ENCODE results near the gene MYL3. TPM values are rescaled to one million over a fixed set of nuclear protein-coding genes. Genes with fewer than 3 reads are reported as not detected.

The MYL3 gene
- total RNA-seq, 5 donors from 2014 or later (not counting 1 experiment from before 2014, with no cell fraction given), result not detected

GRCh38 chr3:46845860-46846623, 17.2 kb downstream of the MYL3 start:
- Histone ChIP-seq H3K36me3 (ENCODE audit: control insufficient read depth in 2 of 2, extremely low read depth in 1 of 2, insufficient read depth in 1 of 2, low read length in 1 of 2) (no peaks in the 10 kb centered on the region), H3K27me3 (replicated peaks in 1 of 2; ENCODE audit: control insufficient read depth in 2 of 2, extremely low read depth in 1 of 2, insufficient read depth in 2 of 2, low read length in 1 of 2) (peaks cover 0 to 12% of the 10 kb centered on the region in 2 experiments), H3K9me3 (no peaks in the 10 kb centered on the region), H3K4me3 (ENCODE audit: control insufficient read depth in 1 of 2, extremely low read depth in 1 of 2, low read length in 1 of 2) (peak overlapping the region; percentile 67 to 68), H3K4me1 (ENCODE audit: control insufficient read depth in 1 of 2, extremely low read depth in 1 of 2, insufficient read depth in 2 of 2, low read length in 2 of 2) (peaks cover 0 to 21% of the 10 kb centered on the region in 2 experiments), H3K27ac (ENCODE audit: low read length) (peak overlapping the region; percentile 34)
- ATAC-seq (replicated peaks in 1 of 4) (peak; percentile 86 to 97 (median 90)), DNase-seq (peak; percentile 54 to 85 (median 77))
- ChIA-PET CTCF (interaction anchor here (0.6 to 0.7 kb wide), 4 partner anchors 64 to 1010 kb away, joined by 3 to 5 read pairs (median 4); no protein-coding TSS in a partner anchor), POLR2A (interaction anchor here in 1 of 2 donors (0.6 to 0.7 kb wide), 2 partner anchors 293 to 541 kb away, joined by 4 to 7 read pairs; no protein-coding TSS in a partner anchor)
- 2% methylated on average over 45 of the region's 53 CpGs for WGBS (ENCODE audit: insufficient coverage)
- H3K9me3 Mint-ChIP-seq, result peaks cover 6 to 19% (median 15%) of the 10 kb centered on the region in 3 donors
- H3K27ac Mint-ChIP-seq, result peak overlapping the region in 1 of 2 donors; percentile 11
- no peaks in the 10 kb centered on the region for H3K27me3 Mint-ChIP-seq
- H3K36me3 Mint-ChIP-seq, result peaks cover 4% of the 10 kb centered on the region
- H3K4me1 Mint-ChIP-seq, result peaks cover 5 to 11% (median 8%) of the 10 kb centered on the region in 3 donors
- peak overlapping the region; percentile 77 to 84 (median 80) for H3K4me3 Mint-ChIP-seq

GRCh38 chr3:46845397-46845859, 17.8 kb downstream of the MYL3 start:
- Histone ChIP-seq H3K36me3 (ENCODE audit: control insufficient read depth in 2 of 2, extremely low read depth in 1 of 2, insufficient read depth in 1 of 2, low read length in 1 of 2) (no peaks in the 10 kb centered on the region), H3K4me3 (ENCODE audit: control insufficient read depth in 1 of 2, extremely low read depth in 1 of 2, low read length in 1 of 2) (peak overlapping the region; percentile 67 to 68), H3K4me1 (ENCODE audit: control insufficient read depth in 1 of 2, extremely low read depth in 1 of 2, insufficient read depth in 2 of 2, low read length in 2 of 2) (peaks cover 0 to 21% of the 10 kb centered on the region in 2 experiments), H3K9me3 (no peaks in the 10 kb centered on the region), H3K27ac (ENCODE audit: low read length) (peak overlapping the region; percentile 34), H3K27me3 (replicated peaks in 1 of 2; ENCODE audit: control insufficient read depth in 2 of 2, extremely low read depth in 1 of 2, insufficient read depth in 2 of 2, low read length in 1 of 2) (peaks cover 0 to 12% of the 10 kb centered on the region in 2 experiments)
- ATAC-seq (replicated peaks in 1 of 4) (peak in 1 of 4 experiments; percentile 41), DNase-seq (peak in 1 of 35 experiments; percentile 12)
- H3K36me3 Mint-ChIP-seq, result peaks cover 4% of the 10 kb centered on the region
- H3K27ac Mint-ChIP-seq, result no peak overlapping the region
- POLR2A ChIA-PET, result interaction anchor here in 1 of 2 donors (0.7 kb wide), 1 partner anchor 293 kb away, joined by 7 read pairs; no protein-coding TSS in a partner anchor
- WGBS (ENCODE audit: insufficient coverage), result 28% methylated on average over 20 of the region's 23 CpGs
- no peaks in the 10 kb centered on the region for H3K27me3 Mint-ChIP-seq
- CTCF ChIA-PET, result interaction anchor here (0.6 to 0.7 kb wide), 3 partner anchors 23 to 1009 kb away, joined by 3 to 5 read pairs (median 4); no protein-coding TSS in a partner anchor
- H3K4me3 Mint-ChIP-seq, result peak overlapping the region; percentile 77 to 84 (median 80)
- H3K4me1 Mint-ChIP-seq, result peaks cover 5 to 11% (median 8%) of the 10 kb centered on the region in 3 donors
- H3K9me3 Mint-ChIP-seq, result peaks cover 6 to 25% (median 20%) of the 10 kb centered on the region in 3 donors

- WGBS (ENCODE audit: insufficient coverage), result 72% methylated on average over 4 of the region's 11 CpGs
- no peaks in the 10 kb centered on the region for H3K9me3 ChIP-seq
- Mint-ChIP-seq H3K27ac (no peak overlapping the region), H3K9me3 (peaks cover 6 to 29% (median 22%) of the 10 kb centered on the region in 3 donors), H3K4me1 (peaks cover 5 to 11% (median 8%) of the 10 kb centered on the region in 3 donors), H3K27me3 (no peaks in the 10 kb centered on the region), H3K36me3 (peaks cover 7% of the 10 kb centered on the region), H3K4me3 (peak overlapping the region; percentile 77 to 84 (median 80))
- ATAC-seq (replicated peaks in 1 of 4) (no peak), DNase-seq (no peak)
- ChIA-PET POLR2A (interaction anchor here in 1 of 2 donors (0.7 kb wide), 1 partner anchor 294 kb away, joined by 7 read pairs; no protein-coding TSS in a partner anchor), CTCF (interaction anchor here in 1 of 2 donors (0.7 kb wide), 1 partner anchor 24 kb away, joined by 3 read pairs; no protein-coding TSS in a partner anchor)
- H3K27ac ChIP-seq (ENCODE audit: low read length), result no peak overlapping the region
- H3K4me3 ChIP-seq (ENCODE audit: control insufficient read depth in 1 of 2, extremely low read depth in 1 of 2, low read length in 1 of 2), result peak overlapping the region in 1 of 2 donors; percentile 67
- H3K4me1 ChIP-seq (ENCODE audit: control insufficient read depth in 1 of 2, extremely low read depth in 1 of 2, insufficient read depth in 2 of 2, low read length in 2 of 2), result peaks cover 0 to 21% of the 10 kb centered on the region in 2 experiments
- H3K27me3 ChIP-seq (replicated peaks in 1 of 2; ENCODE audit: control insufficient read depth in 2 of 2, extremely low read depth in 1 of 2, insufficient read depth in 2 of 2, low read length in 1 of 2), result peaks cover 0 to 12% of the 10 kb centered on the region in 2 experiments
- H3K36me3 ChIP-seq (ENCODE audit: control insufficient read depth in 2 of 2, extremely low read depth in 1 of 2, insufficient read depth in 1 of 2, low read length in 1 of 2), result no peaks in the 10 kb centered on the region
Observed at GRCh38 chr3:46844881-46845312, 18.3 kb downstream of the MYL3 start.

GRCh38 chr3:46844397-46844796, 18.8 kb downstream of the MYL3 start:
- Histone ChIP-seq H3K27me3 (replicated peaks in 1 of 2; ENCODE audit: control insufficient read depth in 2 of 2, extremely low read depth in 1 of 2, insufficient read depth in 2 of 2, low read length in 1 of 2) (peaks cover 0 to 12% of the 10 kb centered on the region in 2 experiments), H3K4me1 (ENCODE audit: control insufficient read depth in 1 of 2, extremely low read depth in 1 of 2, insufficient read depth in 2 of 2, low read length in 2 of 2) (peaks cover 0 to 21% of the 10 kb centered on the region in 2 experiments), H3K36me3 (ENCODE audit: control insufficient read depth in 2 of 2, extremely low read depth in 1 of 2, insufficient read depth in 1 of 2, low read length in 1 of 2) (no peaks in the 10 kb centered on the region), H3K4me3 (ENCODE audit: control insufficient read depth in 1 of 2, extremely low read depth in 1 of 2, low read length in 1 of 2) (no peak overlapping the region), H3K9me3 (no peaks in the 10 kb centered on the region), H3K27ac (ENCODE audit: low read length) (no peak overlapping the region)
- ChIA-PET POLR2A (no interaction called here), CTCF (no interaction called here)
- 97% methylated on average over 2 of the region's 3 CpGs for WGBS (ENCODE audit: insufficient coverage)
- no peak for ATAC-seq (replicated peaks in 1 of 4)
- DNase-seq, result no peak
- H3K36me3 Mint-ChIP-seq, result peaks cover 8% of the 10 kb centered on the region
- no peak overlapping the region for H3K27ac Mint-ChIP-seq
- peaks cover 5 to 11% (median 8%) of the 10 kb centered on the region in 3 donors for H3K4me1 Mint-ChIP-seq
- peak overlapping the region; percentile 31 to 84 (median 56) for H3K4me3 Mint-ChIP-seq
- no peaks in the 10 kb centered on the region for H3K27me3 Mint-ChIP-seq
- peaks cover 6 to 31% (median 23%) of the 10 kb centered on the region in 3 donors for H3K9me3 Mint-ChIP-seq

- H3K27ac Mint-ChIP-seq, result no peak overlapping the region
- peaks cover 14% of the 10 kb centered on the region for H3K36me3 Mint-ChIP-seq
- CTCF ChIA-PET, result no interaction called here
- Histone ChIP-seq H3K9me3 (no peaks in the 10 kb centered on the region), H3K27ac (ENCODE audit: low read length) (no peak overlapping the region), H3K4me1 (ENCODE audit: control insufficient read depth in 1 of 2, extremely low read depth in 1 of 2, insufficient read depth in 2 of 2, low read length in 2 of 2) (peaks cover 0 to 21% of the 10 kb centered on the region in 2 experiments), H3K4me3 (ENCODE audit: control insufficient read depth in 1 of 2, extremely low read depth in 1 of 2, low read length in 1 of 2) (no peak overlapping the region), H3K36me3 (ENCODE audit: control insufficient read depth in 2 of 2, extremely low read depth in 1 of 2, insufficient read depth in 1 of 2, low read length in 1 of 2) (no peaks in the 10 kb centered on the region), H3K27me3 (replicated peaks in 1 of 2; ENCODE audit: control insufficient read depth in 2 of 2, extremely low read depth in 1 of 2, insufficient read depth in 2 of 2, low read length in 1 of 2) (peaks cover 0 to 9% of the 10 kb centered on the region in 2 experiments)
- 87% methylated on average over 1 of the region's 3 CpGs for WGBS (ENCODE audit: insufficient coverage)
- ATAC-seq (replicated peaks in 1 of 4) (no peak), DNase-seq (no peak)
- H3K4me1 Mint-ChIP-seq, result peaks cover 5 to 11% (median 8%) of the 10 kb centered on the region in 3 donors
- peaks cover 10 to 39% (median 30%) of the 10 kb centered on the region in 3 donors for H3K9me3 Mint-ChIP-seq
- H3K4me3 Mint-ChIP-seq, result no peak overlapping the region
- POLR2A ChIA-PET, result no interaction called here
- no peaks in the 10 kb centered on the region for H3K27me3 Mint-ChIP-seq
Observed at GRCh38 chr3:46843508-46843907, 19.7 kb downstream of the MYL3 start.

- POLR2A ChIA-PET, result no interaction called here
- Mint-ChIP-seq H3K27ac (no peak overlapping the region), H3K9me3 (peaks cover 10 to 58% (median 42%) of the 10 kb centered on the region in 3 donors)
Observed at GRCh38 chr3:46840491-46840890, 22.8 kb downstream of the MYL3 start.

More at GRCh38 chr3:46840491-46840890, 22.8 kb downstream of the MYL3 start:
- H3K4me1 Mint-ChIP-seq, result peaks cover 3 to 6% (median 5%) of the 10 kb centered on the region in 3 donors
- Histone ChIP-seq H3K27ac (ENCODE audit: low read length) (no peak overlapping the region), H3K27me3 (replicated peaks in 1 of 2; ENCODE audit: control insufficient read depth in 2 of 2, extremely low read depth in 1 of 2, insufficient read depth in 2 of 2, low read length in 1 of 2) (no peaks in the 10 kb centered on the region), H3K9me3 (no peaks in the 10 kb centered on the region), H3K4me1 (ENCODE audit: control insufficient read depth in 1 of 2, extremely low read depth in 1 of 2, insufficient read depth in 2 of 2, low read length in 2 of 2) (peaks cover 0 to 6% of the 10 kb centered on the region in 2 experiments), H3K36me3 (ENCODE audit: control insufficient read depth in 2 of 2, extremely low read depth in 1 of 2, insufficient read depth in 1 of 2, low read length in 1 of 2) (no peaks in the 10 kb centered on the region), H3K4me3 (ENCODE audit: control insufficient read depth in 1 of 2, extremely low read depth in 1 of 2, low read length in 1 of 2) (no peak overlapping the region)
- WGBS (ENCODE audit: insufficient coverage), result no CpG with 5 or more reads among the region's 1 CpG
- DNase-seq (no peak), ATAC-seq (replicated peaks in 1 of 4) (no peak)
- peaks cover 23% of the 10 kb centered on the region for H3K36me3 Mint-ChIP-seq
- H3K27me3 Mint-ChIP-seq, result no peaks in the 10 kb centered on the region
- CTCF ChIA-PET, result no interaction called here
- no peak overlapping the region for H3K4me3 Mint-ChIP-seq

Data from T-cell (primary cell).